SK-N-MC (cell line): ENCODE measurements around the gene RILP.

Experiments used
- DNase-seq: peaks from one replicate; pipeline ENCODE4 v3.0.0-alpha.2; 2011; ENCODE audit warnings: low read depth, low spot score
- H3K27ac ChIP-seq: fragments of 200-600 bp; sonication (generic); 2 replicates; pipeline ENCODE4 v1.5.1; 2016; ENCODE audit warnings: mixed run types
- H3K36me3 ChIP-seq: fragments of 200-600 bp; sonication (generic); 2 replicates; pipeline ENCODE4 v1.6.1; 2017; ENCODE audit warnings: antibody characterized with exemption, low read length, mixed read lengths; ENCODE audit not compliant: insufficient read depth
- H3K4me3 ChIP-seq: fragments of 200-600 bp; sonication (generic); 2 replicates; pipeline ENCODE4 v1.5.1; 2016
- H3K9ac ChIP-seq: fragments of 200-600 bp; sonication (generic); 2 replicates; pipeline ENCODE4 v1.8.0; 2017; ENCODE audit warnings: mixed run types, mixed read lengths; ENCODE audit not compliant: insufficient read length
- H3K9me3 ChIP-seq: fragments of 200-600 bp; sonication (generic); 2 replicates; pipeline ENCODE4 v1.6.1; 2017; ENCODE audit warnings: low read depth, mild to moderate bottlenecking, antibody characterized with exemption, low read length, moderate library complexity, mixed read lengths
- EZH2 ChIP-seq: fragments of 200-600 bp; sonication (generic); IDR thresholded peaks from one replicate; pipeline ENCODE4 v1.6.1; 2017; ENCODE audit warnings: antibody characterized with exemption
- FOXP2 ChIP-seq: optimal IDR thresholded peaks from 2 replicates; pipeline ENCODE3; 2011; ENCODE audit warnings: mild to moderate bottlenecking, moderate library complexity; ENCODE audit not compliant: insufficient read depth; ENCODE audit errors: extremely low read length, control extremely low read depth
- POLR2AphosphoS5 ChIP-seq: IDR thresholded peaks from 2 replicates; pipeline ENCODE4 v1.6.1; 2012; ENCODE audit warnings: mild to moderate bottlenecking, low read depth, low read length, borderline replicate concordance

Gene RILP

GRCh38 chr17:1634841-1635650 lies 14.6 kb downstream of the RILP start:
- Histone ChIP-seq H3K27ac (no peak overlapping the region), H3K36me3 (no peaks in the 10 kb centered on the region), H3K9me3 (no peaks in the 10 kb centered on the region), H3K9ac (no peak overlapping the region), H3K4me3 (no peak overlapping the region)
- DNase-seq: no peak
- TF ChIP-seq EZH2 (no peak), FOXP2 (no peak), POLR2AphosphoS5 (no peak)

- TF ChIP-seq POLR2AphosphoS5: no peak
- TF ChIP-seq EZH2: no peak
- no peak for TF ChIP-seq FOXP2
- H3K9ac ChIP-seq: no peak overlapping the region
- no peak for DNase-seq
Measured at GRCh38 chr17:1630662-1631061, 19.0 kb downstream of the RILP start.

GRCh38 chr17:1629504-1630310 lies 20.0 kb downstream of the RILP start:
- TF ChIP-seq POLR2AphosphoS5 (no peak), EZH2 (no peak), FOXP2 (no peak)
- Histone ChIP-seq H3K36me3 (no peaks in the 10 kb centered on the region), H3K27ac (no peak overlapping the region)

More at GRCh38 chr17:1630662-1631061, 19.0 kb downstream of the RILP start:
- no peak overlapping the region for H3K4me3 ChIP-seq
- H3K27ac ChIP-seq: no peak overlapping the region
- H3K36me3 ChIP-seq: no peaks in the 10 kb centered on the region
- H3K9me3 ChIP-seq: no peaks in the 10 kb centered on the region

GRCh38 chr17:1628856-1629503 lies 20.7 kb downstream of the RILP start:
- Histone ChIP-seq H3K9me3 (no peaks in the 10 kb centered on the region), H3K36me3 (no peaks in the 10 kb centered on the region), H3K9ac (no peak overlapping the region), H3K27ac (no peak overlapping the region), H3K4me3 (peak overlapping the region; percentile 81)
- TF ChIP-seq EZH2 (no peak), POLR2AphosphoS5 (no peak), FOXP2 (no peak)
- peak; percentile 16 for DNase-seq

More at GRCh38 chr17:1629504-1630310, 20.0 kb downstream of the RILP start:
- peak overlapping the region; percentile 81 for H3K4me3 ChIP-seq
- DNase-seq: no peak
- H3K9me3 ChIP-seq: no peaks in the 10 kb centered on the region
- H3K9ac ChIP-seq: no peak overlapping the region

- Histone ChIP-seq H3K27ac (no peak within 1 kb of the TSS), H3K4me3 (peak within 1 kb of the TSS; percentile 81), H3K9ac (no peak within 1 kb of the TSS), H3K36me3 (no peaks in the 10 kb centered on the region), H3K9me3 (no peaks in the 10 kb centered on the region)
- TF ChIP-seq POLR2AphosphoS5 (no peak), FOXP2 (no peak), EZH2 (no peak)
- no peak for DNase-seq
Measured at GRCh38 chr17:1627982-1628855, 21.4 kb downstream of the RILP start, which contains the start of gene SLC43A2. TSS of gene SLC43A2 (minus strand) at chr17:1628834. CDS start at chr17:1627874, 960 bp downstream.

GRCh38 chr17:1627182-1627981 lies 22.3 kb downstream of the RILP start:
- H3K36me3 ChIP-seq: no peaks in the 10 kb centered on the region
- no peak overlapping the region for H3K27ac ChIP-seq
- no peaks in the 10 kb centered on the region for H3K9me3 ChIP-seq
- no peak for DNase-seq
- no peak for TF ChIP-seq POLR2AphosphoS5
- TF ChIP-seq EZH2: no peak
- TF ChIP-seq FOXP2: no peak
- no peak overlapping the region; the same call in 1 of the 2 replicates for H3K4me3 ChIP-seq
- no peak overlapping the region for H3K9ac ChIP-seq

- H3K36me3 ChIP-seq: no peaks in the 10 kb centered on the region
- H3K9ac ChIP-seq: no peak overlapping the region
- no peak for TF ChIP-seq POLR2AphosphoS5
- no peak for TF ChIP-seq EZH2
- TF ChIP-seq FOXP2: no peak
- H3K27ac ChIP-seq: no peak overlapping the region
- H3K4me3 ChIP-seq: no peak overlapping the region
- H3K9me3 ChIP-seq: no peaks in the 10 kb centered on the region
- no peak for DNase-seq
Measured at GRCh38 chr17:1626333-1626732, 23.3 kb downstream of the RILP start.
